ENCODE results near the gene KLK6. TPM values are rescaled to one million over a fixed set of nuclear protein-coding genes. Genes with fewer than 3 reads are reported as not detected.
"Not testable (repeated sequence)": the region's sequence is repeated elsewhere in the genome, so short reads cannot be mapped to it uniquely, and the experiment has no call there.

KLK6 gene
- total RNA-seq, 1 experiment from 2014 or later, result not detected

GRCh38 chr19:51000426-51000825 is 31.0 kb upstream of the KLK6 start:
- in situ Hi-C loops (cut with HindIII; ENCODE audit: low pct_unique_long_range_greater_than_20kb, low sequenced_read_pairs), result no loop called here

GRCh38 chr19:50998686-50999085 is 29.3 kb upstream of the KLK6 start:
- in situ Hi-C loops (cut with HindIII; ENCODE audit: low pct_unique_long_range_greater_than_20kb, low sequenced_read_pairs), result no loop called here

More at GRCh38 chr19:51000426-51000825, 31.0 kb upstream of the KLK6 start:
- no peak for DNase-seq (ENCODE audit: low read depth, low spot score)

GRCh38 chr19:50998061-50998460 is 28.7 kb upstream of the KLK6 start:
- no peak for DNase-seq (ENCODE audit: low read depth, low spot score)
- in situ Hi-C loops (cut with HindIII; ENCODE audit: low pct_unique_long_range_greater_than_20kb, low sequenced_read_pairs), result no loop called here

More at GRCh38 chr19:50998686-50999085, 29.3 kb upstream of the KLK6 start:
- DNase-seq (ENCODE audit: low read depth, low spot score), result no peak

- peak; percentile 31 for DNase-seq (ENCODE audit: low read depth, low spot score)
These were observed 24.7 kb upstream of the KLK6 start for GRCh38 chr19:50994129-50994528.

GRCh38 chr19:50992666-50993035 is 23.3 kb upstream of the KLK6 start:
- in situ Hi-C loops (cut with HindIII; ENCODE audit: low pct_unique_long_range_greater_than_20kb, low sequenced_read_pairs), result no loop called here
- DNase-seq (ENCODE audit: low read depth, low spot score), result no peak

More at GRCh38 chr19:50994129-50994528, 24.7 kb upstream of the KLK6 start:
- in situ Hi-C loops (cut with HindIII; ENCODE audit: low pct_unique_long_range_greater_than_20kb, low sequenced_read_pairs), result no loop called here

- in situ Hi-C loops (cut with HindIII; ENCODE audit: low pct_unique_long_range_greater_than_20kb, low sequenced_read_pairs), result not testable (repeated sequence)
These were observed 15.0 kb upstream of the KLK6 start for GRCh38 chr19:50984416-50984815.

GRCh38 chr19:50983625-50984292 is 14.4 kb upstream of the KLK6 start, which contains the start of gene KLK7:
KLK7 (minus strand) TSS chr19:50983917; CDS start chr19:50982399, 1,518 bp downstream.
- in situ Hi-C loops (cut with HindIII; ENCODE audit: low pct_unique_long_range_greater_than_20kb, low sequenced_read_pairs), result no loop called here
- DNase-seq (ENCODE audit: low read depth, low spot score), result no peak

More at GRCh38 chr19:50984416-50984815, 15.0 kb upstream of the KLK6 start:
- DNase-seq (ENCODE audit: low read depth, low spot score), result not testable (repeated sequence)

- DNase-seq (ENCODE audit: low read depth, low spot score), result no peak
- in situ Hi-C loops (cut with HindIII; ENCODE audit: low pct_unique_long_range_greater_than_20kb, low sequenced_read_pairs), result no loop called here
These were observed 12.8 kb upstream of the KLK6 start for GRCh38 chr19:50982186-50982585.

- in situ Hi-C loops (cut with HindIII; ENCODE audit: low pct_unique_long_range_greater_than_20kb, low sequenced_read_pairs), result no loop called here
These were observed 12.3 kb upstream of the KLK6 start for GRCh38 chr19:50981587-50982146.

GRCh38 chr19:50980208-50980607 is 10.8 kb upstream of the KLK6 start:
- in situ Hi-C loops (cut with HindIII; ENCODE audit: low pct_unique_long_range_greater_than_20kb, low sequenced_read_pairs), result no loop called here
- DNase-seq (ENCODE audit: low read depth, low spot score), result no peak

More at GRCh38 chr19:50981587-50982146, 12.3 kb upstream of the KLK6 start:
- DNase-seq (ENCODE audit: low read depth, low spot score), result no peak

- DNase-seq (ENCODE audit: low read depth, low spot score), result no peak
- in situ Hi-C loops (cut with HindIII; ENCODE audit: low pct_unique_long_range_greater_than_20kb, low sequenced_read_pairs), result no loop called here
These were observed 10.4 kb upstream of the KLK6 start for GRCh38 chr19:50979758-50980157.

- in situ Hi-C loops (cut with HindIII; ENCODE audit: low pct_unique_long_range_greater_than_20kb, low sequenced_read_pairs), result no loop called here
- no peak for DNase-seq (ENCODE audit: low read depth, low spot score)
These were observed 9.5 kb upstream of the KLK6 start for GRCh38 chr19:50978772-50979390.

GRCh38 chr19:50977626-50978025 is 8.2 kb upstream of the KLK6 start:
- DNase-seq (ENCODE audit: low read depth, low spot score), result peak; percentile 13
- in situ Hi-C loops (cut with HindIII; ENCODE audit: low pct_unique_long_range_greater_than_20kb, low sequenced_read_pairs), result no loop called here

GRCh38 chr19:50975766-50976165 is 6.4 kb upstream of the KLK6 start:
- in situ Hi-C loops (cut with HindIII; ENCODE audit: low pct_unique_long_range_greater_than_20kb, low sequenced_read_pairs), result no loop called here

GRCh38 chr19:50974702-50975556 is 5.5 kb upstream of the KLK6 start:
- DNase-seq (ENCODE audit: low read depth, low spot score), result no peak
- in situ Hi-C loops (cut with HindIII; ENCODE audit: low pct_unique_long_range_greater_than_20kb, low sequenced_read_pairs), result no loop called here

More at GRCh38 chr19:50975766-50976165, 6.4 kb upstream of the KLK6 start:
- no peak for DNase-seq (ENCODE audit: low read depth, low spot score)

- no peak for DNase-seq (ENCODE audit: low read depth, low spot score)
- in situ Hi-C loops (cut with HindIII; ENCODE audit: low pct_unique_long_range_greater_than_20kb, low sequenced_read_pairs), result no loop called here
These were observed 3.5 kb upstream of the KLK6 start for GRCh38 chr19:50972795-50973376.

GRCh38 chr19:50969810-50970209 is 419 bp upstream of the KLK6 start:
- DNase-seq (ENCODE audit: low read depth, low spot score); in situ Hi-C loops (cut with HindIII; ENCODE audit: low pct_unique_long_range_greater_than_20kb, low sequenced_read_pairs): not testable (repeated sequence)
